Kidney tubule cell (primary cell): ENCODE data around the gene CROCC2.

Source experiments
- DNase-seq: peaks from one replicate; pipeline ENCODE4 v3.0.0-alpha.2; 2018; ENCODE audit warnings: low spot score

CROCC2 gene

GRCh38 chr2:241038374-241039180, 132.4 kb downstream of the CROCC2 start:
- no peak for DNase-seq

- no peak for DNase-seq
These were observed 133.3 kb downstream of the CROCC2 start for GRCh38 chr2:241039416-241039815.

- no peak for DNase-seq
These were observed 134.1 kb downstream of the CROCC2 start for GRCh38 chr2:241040081-241040803.

GRCh38 chr2:241041589-241042158, 135.5 kb downstream of the CROCC2 start:
- DNase-seq = no peak
